GM23248 (cell line): ENCODE results near the gene LSMEM2.

Source experiments
- EZH2 ChIP-seq: fragments of 200-600 bp; sonication (generic); IDR thresholded peaks from 2 replicates; pipeline ENCODE4 v1.6.1; 2018; ENCODE audit warnings: antibody characterized with exemption, mild to moderate bottlenecking; ENCODE audit not compliant: insufficient read depth, poor library complexity, severe bottlenecking
- EZH2phosphoT487 ChIP-seq: fragments of 200-600 bp; sonication (generic); IDR thresholded peaks from 2 replicates; pipeline ENCODE4 v1.6.1; 2018; ENCODE audit warnings: antibody characterized with exemption, moderate library complexity, mild to moderate bottlenecking, low read depth; ENCODE audit not compliant: insufficient read depth

DNA sequence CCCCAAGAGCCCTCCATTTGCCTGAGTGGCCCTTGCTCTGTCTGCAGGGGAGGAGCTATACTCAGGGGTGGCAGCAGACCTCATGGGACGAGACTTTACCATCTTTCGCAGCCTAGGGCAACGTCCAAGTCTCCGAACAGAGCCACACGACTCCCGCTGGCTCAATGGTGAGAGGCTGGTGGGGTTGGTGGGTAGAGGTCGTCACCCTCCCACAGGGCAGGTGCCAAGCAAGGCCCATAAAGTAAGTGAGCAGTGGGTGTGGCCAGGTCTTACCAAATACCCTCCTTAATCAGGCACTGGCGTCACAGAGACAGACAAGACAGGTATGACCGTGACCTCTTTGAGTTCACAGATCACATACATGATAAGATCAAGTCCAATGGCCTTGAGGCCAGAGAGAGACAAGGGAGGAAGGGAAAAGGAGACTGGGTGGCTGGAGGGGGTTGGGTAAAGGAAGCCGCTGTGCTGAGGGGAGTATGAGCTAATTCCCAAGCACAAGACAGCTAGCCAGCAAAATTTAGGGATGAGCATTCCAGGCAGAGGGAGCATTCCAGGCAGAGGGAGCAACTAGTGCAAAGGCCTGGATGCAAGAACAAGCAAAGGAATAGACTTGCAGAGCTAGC is 7.5 kb upstream of the LSMEM2 start:
- no peak for TF ChIP-seq EZH2
- no peak for TF ChIP-seq EZH2phosphoT487
